NCI-H2196 (cell line): Measurements from ENCODE around the gene REST.
"Not testable (repeated sequence)": the region's sequence is repeated elsewhere in the genome, so short reads cannot be mapped to it uniquely, and the experiment has no call there.

Experiments used
- DNase-seq: peaks from one replicate; lab custom pipeline; 2025; ENCODE audit not compliant: unreplicated experiment; lab: John Stamatoyannopoulos, UW

Gene REST

DNA sequence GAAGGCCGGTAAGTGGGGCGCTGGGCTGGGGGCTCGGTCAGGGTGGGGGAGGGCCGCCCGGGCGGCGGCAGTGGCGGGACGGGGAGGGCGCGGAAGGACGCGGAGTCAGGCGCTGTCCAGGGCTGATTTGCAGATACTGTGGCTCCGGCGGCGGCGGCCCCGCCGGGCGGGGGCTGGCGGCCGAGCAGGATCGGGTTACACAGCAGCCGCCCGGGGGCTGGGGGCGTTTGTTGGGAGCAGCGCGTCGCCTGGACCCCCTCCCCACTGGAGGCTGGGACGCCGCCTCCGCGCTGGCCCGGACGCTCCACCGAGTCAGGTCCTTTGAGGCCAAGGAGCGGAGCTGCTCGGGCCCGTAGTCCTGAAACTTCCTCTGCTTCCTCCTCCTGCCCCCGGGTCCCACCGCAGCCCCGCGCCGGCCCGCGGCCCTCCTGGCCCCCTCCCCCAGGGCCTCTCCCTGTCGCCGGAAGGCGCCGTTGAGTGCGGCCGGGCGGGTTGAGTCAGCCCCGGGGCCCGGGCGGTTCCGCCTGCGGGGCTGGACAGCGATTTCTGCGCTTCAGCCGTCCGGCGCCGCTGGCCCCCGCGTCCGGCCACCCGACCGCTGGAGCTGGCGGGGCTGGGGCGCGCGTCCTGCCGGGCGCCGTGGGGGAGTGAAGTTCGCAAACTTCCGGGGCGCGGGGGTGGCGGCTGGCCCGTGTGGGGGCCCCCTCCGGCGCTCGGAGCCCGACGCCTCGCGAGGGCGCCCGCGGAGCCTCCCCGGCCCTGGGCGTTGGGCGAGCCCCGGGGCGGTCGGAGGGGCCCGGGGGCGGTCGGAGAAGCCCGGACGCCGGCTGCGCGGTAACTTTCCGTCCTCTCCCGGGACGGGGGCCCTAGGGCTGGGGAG is 746 bp downstream of the REST start:
- no peak for DNase-seq

GRCh38 chr4:56909086-56909894 is 1.6 kb downstream of the REST start:
- no peak for DNase-seq

DNA sequence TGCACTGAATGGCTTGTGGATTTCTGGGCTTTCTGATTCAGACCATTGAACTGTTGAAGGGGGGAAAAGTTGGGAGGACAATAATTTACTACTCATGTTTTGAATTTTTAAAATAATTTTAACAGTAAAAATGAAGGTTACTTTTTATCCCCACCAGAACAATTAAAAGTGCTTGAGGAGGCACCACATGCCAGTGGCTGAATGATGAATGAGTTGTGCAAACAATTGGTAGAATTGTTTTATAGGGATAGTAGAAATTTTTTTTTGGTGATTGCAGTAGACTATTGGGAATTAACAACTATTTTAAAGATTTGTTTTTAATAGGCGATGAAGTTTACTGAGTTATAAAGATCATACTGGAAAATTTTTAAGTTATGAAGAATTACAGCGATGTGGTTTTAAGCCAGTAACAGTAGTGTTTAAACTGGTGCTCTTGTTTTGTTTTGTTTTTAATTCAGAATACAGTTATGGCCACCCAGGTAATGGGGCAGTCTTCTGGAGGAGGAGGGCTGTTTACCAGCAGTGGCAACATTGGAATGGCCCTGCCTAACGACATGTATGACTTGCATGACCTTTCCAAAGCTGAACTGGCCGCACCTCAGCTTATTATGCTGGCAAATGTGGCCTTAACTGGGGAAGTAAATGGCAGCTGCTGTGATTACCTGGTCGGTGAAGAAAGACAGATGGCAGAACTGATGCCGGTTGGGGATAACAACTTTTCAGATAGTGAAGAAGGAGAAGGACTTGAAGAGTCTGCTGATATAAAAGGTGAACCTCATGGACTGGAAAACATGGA is 2.7 kb downstream of the REST start:
- DNase-seq = no peak

- no peak for DNase-seq
These were observed 6.6 kb downstream of the REST start for GRCh38 chr4:56914336-56914735.

GRCh38 chr4:56914977-56915376 is 7.3 kb downstream of the REST start:
- not testable (repeated sequence) for DNase-seq

DNA sequence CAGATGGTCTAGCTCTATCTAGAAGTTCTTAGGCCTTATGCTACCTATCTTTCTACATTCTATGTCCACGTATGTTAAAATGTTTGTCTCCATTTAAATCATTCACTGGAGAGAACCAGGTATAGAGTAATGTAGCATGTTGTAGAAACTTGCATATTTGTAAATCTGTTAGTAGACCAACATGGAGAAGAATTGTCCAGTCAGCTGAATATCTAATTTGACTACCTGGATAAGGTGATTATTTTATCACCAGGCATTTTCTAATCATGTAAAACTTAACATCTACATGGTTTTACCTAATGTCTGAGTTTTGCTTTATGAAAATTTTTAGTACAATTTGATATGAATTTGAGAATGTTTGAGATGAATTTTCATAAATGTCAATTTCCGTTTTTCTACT is 19.5 kb downstream of the REST start:
- no peak for DNase-seq

- DNase-seq = no peak
These were observed 22.9 kb downstream of the REST start for GRCh38 chr4:56930638-56931037.

DNA sequence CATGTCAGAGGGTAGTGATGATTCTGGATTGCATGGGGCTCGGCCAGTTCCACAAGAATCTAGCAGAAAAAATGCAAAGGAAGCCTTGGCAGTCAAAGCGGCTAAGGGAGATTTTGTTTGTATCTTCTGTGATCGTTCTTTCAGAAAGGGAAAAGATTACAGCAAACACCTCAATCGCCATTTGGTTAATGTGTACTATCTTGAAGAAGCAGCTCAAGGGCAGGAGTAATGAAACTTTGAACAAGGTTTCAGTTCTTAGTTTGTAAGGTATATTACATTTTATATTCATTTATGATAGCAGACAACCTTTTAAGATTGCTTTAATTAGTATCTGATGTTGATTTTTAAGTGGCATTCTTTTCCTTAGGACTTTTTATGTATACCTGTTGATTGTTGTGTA is 24.2 kb downstream of the REST start:
- DNase-seq = no peak

DNA sequence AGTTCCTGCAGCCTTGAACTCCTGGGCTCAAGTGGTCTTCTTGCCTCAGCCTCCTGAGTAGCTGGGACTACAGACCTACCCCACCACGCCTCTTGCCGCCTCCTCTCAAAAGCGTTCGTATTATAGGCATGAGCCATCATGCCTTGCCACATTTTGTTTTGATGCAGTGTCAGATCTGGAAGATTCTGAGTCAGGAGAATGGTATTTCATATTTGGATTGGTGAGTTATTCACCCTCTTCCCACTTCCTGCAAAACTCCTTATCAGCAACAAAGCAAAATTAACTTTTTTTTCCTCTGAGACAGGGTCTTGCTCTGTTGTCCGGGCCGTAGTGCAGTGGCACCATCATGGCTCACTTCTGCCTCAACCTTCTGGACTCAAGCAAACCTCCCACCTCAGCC is 29.6 kb downstream of the REST start:
- DNase-seq = no peak

DNA sequence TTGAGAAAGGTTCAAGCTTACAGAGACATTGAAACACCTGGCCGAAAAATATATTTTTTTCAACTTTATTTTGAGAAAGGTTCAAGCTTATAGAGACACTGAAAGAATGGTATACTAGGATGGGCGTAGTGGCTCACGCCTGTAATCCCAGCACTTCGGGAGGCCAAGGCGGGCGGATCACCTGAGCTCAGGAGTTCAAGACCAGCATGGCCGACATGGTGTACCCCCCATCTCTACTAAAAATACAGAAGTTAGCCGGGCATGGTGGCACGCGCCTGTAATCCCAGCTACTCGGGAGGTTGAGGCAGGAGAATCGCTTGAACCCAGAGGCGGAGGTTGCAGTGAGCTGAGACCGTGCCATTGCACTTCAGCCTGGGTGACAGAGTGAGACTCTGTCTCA is 32.1 kb downstream of the REST start:
- DNase-seq = not testable (repeated sequence)

- DNase-seq = no peak
These were observed 32.7 kb downstream of the REST start for GRCh38 chr4:56940403-56940802.

DNA sequence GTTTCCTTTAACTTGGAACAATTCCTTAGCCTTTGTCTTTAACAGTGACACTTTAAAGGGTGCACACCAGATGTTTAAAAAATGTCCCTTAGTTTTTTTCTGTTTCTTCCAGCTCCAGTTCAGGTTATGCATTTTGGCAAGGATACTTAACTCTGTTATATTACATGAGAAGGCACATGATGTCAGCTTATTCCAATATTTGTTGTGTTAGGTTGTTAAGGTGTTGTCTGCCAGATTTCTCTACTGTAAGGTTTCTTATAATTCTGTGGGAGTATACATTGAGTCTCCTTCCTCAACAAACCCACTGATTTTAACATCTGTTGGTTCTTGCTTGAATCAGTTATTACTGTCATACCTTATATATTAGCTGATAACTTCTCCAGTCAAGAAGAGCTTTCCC is 33.3 kb downstream of the REST start:
- no peak for DNase-seq

GRCh38 chr4:56941403-56941802 is 33.7 kb downstream of the REST start:
- no peak for DNase-seq

DNA sequence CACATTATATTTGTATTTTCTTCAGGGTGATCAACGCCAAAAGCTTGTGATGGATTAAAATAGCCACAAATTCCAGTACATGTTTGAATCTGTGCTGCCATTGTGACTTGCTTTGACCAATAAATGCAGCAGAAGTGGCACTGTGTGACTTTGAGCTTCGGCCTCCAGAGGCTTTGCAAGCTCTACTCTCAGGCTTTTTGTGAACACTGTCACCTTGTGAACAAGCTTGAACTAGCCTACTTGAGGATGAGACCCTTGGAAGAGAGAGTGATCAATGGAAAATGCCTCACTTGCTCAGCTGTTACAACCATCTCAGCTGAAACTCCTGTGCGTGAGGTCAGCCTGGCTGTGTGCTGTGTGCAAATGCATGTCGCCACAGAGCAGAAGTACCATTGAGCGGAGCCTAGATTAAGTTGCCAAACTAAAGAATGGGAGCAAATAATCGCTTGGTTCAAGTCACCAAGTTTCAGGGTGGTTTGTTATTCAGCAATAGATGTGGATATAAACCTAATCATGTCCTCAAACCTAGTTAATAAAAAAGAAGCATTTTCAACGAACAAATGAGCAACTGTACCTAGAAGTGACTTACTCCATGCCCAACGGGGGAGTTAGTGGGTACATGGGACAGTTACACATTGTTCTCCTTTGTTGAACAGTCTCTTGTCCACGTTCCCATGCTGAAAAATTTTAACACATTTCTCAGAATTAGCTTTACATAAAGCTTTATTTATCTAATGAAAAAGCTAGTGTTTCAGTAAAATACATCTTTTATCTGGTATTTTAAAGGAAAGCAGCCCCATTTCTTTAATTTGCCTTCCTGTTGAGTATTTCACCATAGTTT is 46.2 kb downstream of the REST start:
- no peak for DNase-seq

GRCh38 chr4:56958111-56958517 is 50.4 kb downstream of the REST start:
- peak; percentile 29 for DNase-seq

DNA sequence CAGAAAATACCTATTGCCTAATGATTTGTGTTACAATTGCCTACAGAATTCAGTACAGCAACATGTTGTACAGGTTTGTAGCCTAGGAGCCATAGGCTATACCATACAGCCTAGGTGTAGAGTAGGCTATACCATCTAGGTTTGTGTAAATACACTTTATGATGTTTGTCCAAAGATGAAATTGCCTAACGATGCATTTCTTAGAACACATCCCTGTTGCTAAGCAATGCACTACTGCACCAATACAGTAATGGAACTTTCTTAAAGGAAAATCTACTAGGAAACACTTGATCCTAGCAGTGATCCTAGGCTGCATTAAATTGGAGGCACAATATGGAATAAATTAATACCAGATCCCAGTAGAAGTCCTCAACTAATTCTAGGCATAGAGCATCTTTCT is 51.4 kb downstream of the REST start:
- no peak for DNase-seq

- no peak for DNase-seq
These were observed 53.4 kb downstream of the REST start for GRCh38 chr4:56961107-56961500.

DNA sequence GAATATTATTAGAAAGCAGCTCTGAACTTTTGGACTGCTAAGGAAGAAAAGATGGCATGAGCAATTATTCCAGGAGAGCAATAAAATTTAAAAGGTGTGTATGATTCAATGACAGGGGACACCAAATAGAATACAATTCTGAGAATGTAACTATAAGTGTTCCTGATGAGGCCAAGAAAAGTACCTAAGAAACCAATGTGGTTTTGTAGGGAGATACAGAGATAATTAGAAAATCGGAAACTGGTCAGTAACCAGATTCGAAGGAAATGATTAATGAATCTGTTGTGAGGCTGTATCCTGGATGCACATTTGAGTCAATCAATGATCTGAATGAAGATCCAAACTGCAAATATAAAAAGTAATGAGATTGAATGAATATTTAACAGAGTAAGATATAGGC is 63.7 kb downstream of the REST start:
- DNase-seq = no peak

DNA sequence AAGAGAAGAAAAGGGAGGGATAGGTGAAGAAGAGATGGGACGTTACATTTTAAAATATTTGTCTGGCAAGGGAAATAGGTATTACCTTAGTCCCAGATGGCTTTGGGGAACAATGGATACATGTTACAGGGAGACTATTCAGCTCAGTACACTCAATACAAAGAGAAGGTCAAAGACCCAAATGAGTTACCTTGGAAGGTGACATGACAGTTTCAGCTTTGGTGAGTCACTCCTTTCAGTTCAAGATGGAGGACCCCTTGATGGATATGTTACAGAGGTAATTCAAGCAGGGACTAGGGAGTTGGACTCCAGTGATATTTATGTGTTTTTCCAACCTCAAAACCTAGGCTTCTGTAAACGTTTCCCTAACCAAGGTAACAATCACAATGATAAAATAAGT is 64.7 kb downstream of the REST start:
- DNase-seq = no peak

DNA sequence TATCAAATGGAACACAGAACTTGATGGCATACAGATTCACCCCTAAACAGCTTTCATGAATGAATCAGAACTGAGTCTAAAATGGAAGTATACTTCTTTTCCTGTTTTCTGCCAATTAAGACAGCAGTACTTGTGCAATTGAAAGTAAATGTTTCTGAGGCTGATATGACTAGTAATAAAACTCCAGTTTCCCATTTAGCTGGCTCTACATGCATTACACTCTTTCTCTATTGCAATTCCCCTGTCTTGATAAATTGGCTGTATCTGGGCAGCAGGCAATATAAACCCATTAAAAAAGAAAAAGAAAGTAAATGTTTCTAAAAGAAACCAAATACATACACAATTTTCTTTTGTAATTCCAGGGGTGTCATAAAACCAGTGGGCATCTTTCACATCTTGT is 65.1 kb downstream of the REST start:
- no peak for DNase-seq

DNA sequence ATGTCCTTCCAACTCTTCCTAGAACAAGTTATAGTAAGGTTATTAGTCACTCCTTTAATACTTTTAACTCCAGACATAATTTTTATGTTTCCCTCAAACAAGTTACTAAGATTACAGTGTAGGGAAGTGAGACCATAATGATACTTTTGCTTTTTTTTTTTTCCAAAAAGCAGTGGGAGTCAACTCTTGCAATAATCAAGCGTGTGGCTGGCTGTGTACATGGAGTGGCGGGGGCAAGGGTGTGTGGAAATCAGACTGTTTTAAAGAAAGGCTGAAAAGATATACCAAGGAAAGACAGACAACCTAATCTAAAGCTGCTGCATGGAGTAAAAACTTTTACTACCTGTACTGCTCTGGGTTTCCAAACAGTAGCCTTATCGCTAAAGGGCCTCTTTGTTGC is 65.6 kb downstream of the REST start:
- DNase-seq = no peak
